Gastrocnemius medialis (tissue), 4 donors: ENCODE measurements around the gene NUP50. TPM values are rescaled to one million over a fixed set of nuclear protein-coding genes. Genes with fewer than 3 reads are reported as not detected.

Source experiments
- ATAC-seq, 2 donors: fragments of 150-250 bp; one replicate each; pipeline ENCODE4 v1.9.1; 2016
- DNase-seq, 2 donors: peaks; one replicate each; pipeline ENCODE4 v3.0.0-alpha.2; 2019
- H3K27ac ChIP-seq, 4 donors: fragments of 200-600 bp; sonication (generic); 1 replicate in 1 of 4; 2 replicates in 3 of 4; pipeline ENCODE4 v1.5.1; 2016 to 2018; ENCODE audit warnings: mild to moderate bottlenecking in 2 of 4, moderate library complexity in 1 of 4
- H3K27me3 ChIP-seq, 3 donors: fragments of 200-600 bp; sonication (generic) in 2 of 3; 1 replicate in 1 of 3; 2 replicates in 2 of 3; pipeline versions ENCODE4 v1.5.1 to v1.6.0; 2016 to 2019; ENCODE audit warnings: mild to moderate bottlenecking in 1 of 3, moderate library complexity in 1 of 3
- H3K36me3 ChIP-seq, 2 donors: fragments of 200-600 bp; sonication (generic) in 1 of 2; one replicate each; pipeline ENCODE4 v1.5.1; 2017 to 2018
- H3K4me1 ChIP-seq, 2 donors: fragments of 200-600 bp; sonication (generic) in 1 of 2; one replicate each; pipeline ENCODE4 v1.5.1; 2016 to 2017; ENCODE audit warnings: mild to moderate bottlenecking in 2 of 2
- H3K4me3 ChIP-seq, 4 donors: fragments of 200-600 bp; sonication (generic) in 3 of 4; 1 replicate in 1 of 4; 2 replicates in 3 of 4; pipeline ENCODE4 v1.5.1; 2016 to 2019; ENCODE audit warnings: mild to moderate bottlenecking in 2 of 4
- H3K9me3 ChIP-seq, 3 donors: fragments of 200-600 bp; sonication (generic) in 2 of 3; 1 replicate in 1 of 3; 2 replicates in 2 of 3; pipeline ENCODE4 v1.5.1; 2016 to 2019
- CTCF ChIP-seq, 5 experiments: fragments of 450-650 bp in 3 of 5; fragments of 200-600 bp in 2 of 5; sonication (generic) in 2 of 5; IDR thresholded peaks in 4 of 5; conservative IDR thresholded peaks in 1 of 5; 1 replicate in 4 of 5; 2 replicates in 1 of 5; pipeline ENCODE4 v1.5.1; 2016 to 2019; ENCODE audit warnings: antibody characterized with exemption in 5 of 5, mild to moderate bottlenecking in 3 of 5, moderate library complexity in 3 of 5
- POLR2A ChIP-seq, 2 donors: fragments of 450-650 bp; IDR thresholded peaks; one replicate each; pipeline ENCODE4 v1.6.1; 2017; ENCODE audit warnings: antibody characterized with exemption in 2 of 2, mild to moderate bottlenecking in 2 of 2, moderate library complexity in 2 of 2
- in situ Hi-C, 4 donors: fragments of 200-750 bp; cut with MboI; loops; one replicate each; pipeline versions ENCODE4 v1.15.0 to v1.8.0; 2017; ENCODE audit warnings: low sequenced_read_pairs in 4 of 4
- intact Hi-C: fragments of 100-400 bp; cut with DNase I; formaldehyde crosslinking; loops from one replicate; pipeline ENCODE4 v1.15.1; 2023; ENCODE audit warnings: low total_unique reads
- total RNA-seq, 4 donors: library from RNA; depleted of rRNA; stranded (reverse); fragments of >200 nt; gene quantifications; one replicate each; pipeline versions ENCODE4 v1.1.0 to v1.2.3, GENCODE V29; 2016

NUP50 gene
- total RNA-seq, 4 donors from 2014 or later: 18.0 to 30.6 (median 26.3) TPM

- no peaks in the 10 kb centered on the region for H3K4me1 ChIP-seq
- no peaks in the 10 kb centered on the region for H3K27me3 ChIP-seq
- H3K9me3 ChIP-seq: no peaks in the 10 kb centered on the region
- H3K36me3 ChIP-seq: peaks cover 0 to 50% of the 10 kb centered on the region in 2 donors
- H3K4me3 ChIP-seq: no peak overlapping the region
- intact Hi-C loops (no loop called here), in situ Hi-C loops (no loop called here)
- TF ChIP-seq CTCF (IDR thresholded peaks at IDR 0.05 in 4 of 5, conservative IDR thresholded peaks at IDR 0.05 in 1 of 5) (no peak), POLR2A (IDR thresholded peaks at IDR 0.05) (no peak)
- DNase-seq (no peak), ATAC-seq (no peak)
- H3K27ac ChIP-seq: no peak overlapping the region
Measured at GRCh38 chr22:45204241-45204640, 40.5 kb downstream of the NUP50 start.

DNA sequence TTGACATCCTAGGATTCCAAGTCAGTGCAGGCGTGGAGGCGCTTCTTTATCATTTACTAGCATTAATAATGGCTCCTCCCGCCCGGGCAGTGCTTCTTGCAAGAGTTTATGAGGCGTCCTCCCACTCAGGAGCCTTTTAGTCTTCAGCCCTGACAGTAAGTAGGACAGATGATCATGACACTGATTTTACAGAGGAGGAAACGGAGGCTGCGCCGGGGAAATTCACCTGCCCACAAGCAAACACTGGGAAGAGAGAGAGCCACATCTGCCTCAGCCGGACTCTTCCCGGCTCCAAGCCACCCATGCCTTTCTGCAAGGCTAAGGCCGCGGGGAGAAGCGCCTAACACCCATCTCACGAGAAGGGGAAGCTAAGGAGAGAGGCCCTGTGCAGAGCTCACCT lies 41.1 kb downstream of the NUP50 start:
- peaks cover 0 to 45% of the 10 kb centered on the region in 2 donors for H3K36me3 ChIP-seq
- no peaks in the 10 kb centered on the region for H3K27me3 ChIP-seq
- in situ Hi-C loops: no loop called here
- no peak overlapping the region for H3K27ac ChIP-seq
- TF ChIP-seq POLR2A (IDR thresholded peaks at IDR 0.05) (no peak), CTCF (IDR thresholded peaks at IDR 0.05 in 4 of 5, conservative IDR thresholded peaks at IDR 0.05 in 1 of 5) (no peak)
- H3K4me3 ChIP-seq: no peak overlapping the region
- ATAC-seq: no peak
- intact Hi-C loops: no loop called here
- H3K9me3 ChIP-seq: no peaks in the 10 kb centered on the region
- DNase-seq: no peak
- no peaks in the 10 kb centered on the region for H3K4me1 ChIP-seq

DNA sequence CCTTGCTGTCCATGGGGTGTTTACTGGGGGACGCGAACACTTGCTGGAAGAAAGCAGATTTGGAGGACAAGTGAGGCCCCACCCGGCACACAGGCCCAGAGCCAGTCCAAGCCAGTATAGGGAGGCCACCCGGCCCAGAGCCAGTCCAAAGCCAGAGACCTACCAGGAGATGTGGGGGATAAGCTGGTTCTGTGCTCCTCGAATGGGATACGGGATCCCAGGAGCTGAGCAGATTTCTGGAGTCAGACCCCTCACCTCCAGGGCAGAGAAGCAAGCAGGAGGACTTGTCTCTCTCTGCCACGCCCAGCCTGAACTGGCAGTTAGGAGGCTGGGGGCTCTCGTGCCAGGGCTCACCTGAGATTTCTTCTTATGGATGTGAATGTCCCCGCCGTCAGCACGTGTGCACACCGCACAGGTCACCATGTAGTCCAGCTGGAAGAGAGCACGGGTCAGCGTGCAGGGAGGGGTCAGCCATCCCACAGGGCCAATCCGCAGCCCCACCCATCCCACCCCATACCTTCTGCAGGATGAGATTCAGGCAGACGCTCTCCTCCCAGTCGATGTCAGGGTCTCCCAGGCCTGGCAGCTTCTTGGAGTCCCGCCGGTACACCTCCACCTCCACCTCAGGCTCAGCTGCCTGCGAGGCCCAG lies 41.7 kb downstream of the NUP50 start:
- Histone ChIP-seq H3K36me3 (peaks cover 0 to 44% of the 10 kb centered on the region in 2 donors), H3K9me3 (no peaks in the 10 kb centered on the region), H3K4me1 (no peaks in the 10 kb centered on the region), H3K27me3 (no peaks in the 10 kb centered on the region), H3K4me3 (no peak overlapping the region), H3K27ac (no peak overlapping the region)
- TF ChIP-seq POLR2A (IDR thresholded peaks at IDR 0.05) (no peak), CTCF (IDR thresholded peaks at IDR 0.05 in 4 of 5, conservative IDR thresholded peaks at IDR 0.05 in 1 of 5) (no peak)
- no peak for DNase-seq
- in situ Hi-C loops (no loop called here), intact Hi-C loops (no loop called here)
- no peak for ATAC-seq

DNA sequence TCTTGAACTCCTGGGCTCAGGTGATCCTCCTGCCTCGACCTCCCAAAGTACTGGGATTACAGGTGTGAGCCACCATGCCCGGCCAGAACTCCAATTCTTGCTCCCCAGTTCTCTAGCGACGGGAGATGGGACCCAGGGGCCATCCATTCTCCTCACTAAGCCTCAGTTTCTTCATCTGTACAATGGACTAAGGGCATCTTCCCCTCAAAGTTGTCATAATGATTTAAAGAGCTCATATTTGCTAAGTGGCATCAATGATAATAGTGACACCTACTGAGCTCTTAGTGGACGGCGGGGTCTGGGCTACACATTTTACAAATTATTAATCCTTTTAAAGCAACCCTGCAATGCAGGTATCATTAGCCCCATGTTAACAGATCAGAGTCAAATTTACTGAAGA lies 42.5 kb downstream of the NUP50 start:
- H3K4me1 ChIP-seq: peaks cover 0 to 5% of the 10 kb centered on the region in 2 donors
- H3K27ac ChIP-seq: no peak overlapping the region
- DNase-seq: no peak
- TF ChIP-seq CTCF (IDR thresholded peaks at IDR 0.05 in 4 of 5, conservative IDR thresholded peaks at IDR 0.05 in 1 of 5): no peak
- TF ChIP-seq POLR2A (IDR thresholded peaks at IDR 0.05): no peak
- no peaks in the 10 kb centered on the region for H3K9me3 ChIP-seq
- peaks cover 0 to 44% of the 10 kb centered on the region in 2 donors for H3K36me3 ChIP-seq
- in situ Hi-C loops: no loop called here
- H3K27me3 ChIP-seq: no peaks in the 10 kb centered on the region
- H3K4me3 ChIP-seq: no peak overlapping the region
- intact Hi-C loops: no loop called here
- no peak for ATAC-seq

GRCh38 chr22:45207533-45207932 lies 43.8 kb downstream of the NUP50 start:
- in situ Hi-C loops: no loop called here
- H3K27ac ChIP-seq: no peak overlapping the region
- no peaks in the 10 kb centered on the region for H3K27me3 ChIP-seq
- peaks cover 0 to 36% of the 10 kb centered on the region in 2 donors for H3K36me3 ChIP-seq
- no peak overlapping the region for H3K4me3 ChIP-seq
- no peaks in the 10 kb centered on the region for H3K9me3 ChIP-seq
- intact Hi-C loops: no loop called here
- TF ChIP-seq POLR2A (IDR thresholded peaks at IDR 0.05) (no peak), CTCF (IDR thresholded peaks at IDR 0.05 in 4 of 5, conservative IDR thresholded peaks at IDR 0.05 in 1 of 5) (no peak)
- DNase-seq (no peak), ATAC-seq (no peak)
- peaks cover 0 to 7% of the 10 kb centered on the region in 2 donors for H3K4me1 ChIP-seq
